NOMO-1 (cell line): ENCODE results near the gene RETREG1.

Experiments
- DNase-seq, 2 experiments: peaks; one replicate each; lab custom pipeline; 2025; ENCODE audit not compliant: unreplicated experiment in 2 of 2; lab: John Stamatoyannopoulos, UW

Gene RETREG1

DNA sequence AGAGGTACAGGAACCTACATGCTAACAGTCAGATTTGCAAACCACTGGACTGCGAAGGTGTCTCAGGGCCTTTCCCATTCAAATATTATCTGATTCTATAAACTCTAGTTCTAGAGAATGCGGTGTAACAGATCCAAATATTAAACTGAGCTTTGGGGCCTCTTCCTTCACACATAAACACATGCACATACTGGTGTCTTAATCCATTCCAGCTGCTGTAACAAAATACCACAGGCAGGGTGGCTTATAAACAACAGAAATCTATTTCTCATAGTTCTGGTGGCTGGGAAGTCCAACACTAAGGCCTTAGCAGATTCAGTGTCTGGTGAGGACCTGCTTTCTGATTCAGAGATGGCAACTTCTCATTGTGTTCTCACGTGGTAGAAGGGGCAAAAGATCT is 30.2 kb downstream of the RETREG1 start:
- no peak for DNase-seq

DNA sequence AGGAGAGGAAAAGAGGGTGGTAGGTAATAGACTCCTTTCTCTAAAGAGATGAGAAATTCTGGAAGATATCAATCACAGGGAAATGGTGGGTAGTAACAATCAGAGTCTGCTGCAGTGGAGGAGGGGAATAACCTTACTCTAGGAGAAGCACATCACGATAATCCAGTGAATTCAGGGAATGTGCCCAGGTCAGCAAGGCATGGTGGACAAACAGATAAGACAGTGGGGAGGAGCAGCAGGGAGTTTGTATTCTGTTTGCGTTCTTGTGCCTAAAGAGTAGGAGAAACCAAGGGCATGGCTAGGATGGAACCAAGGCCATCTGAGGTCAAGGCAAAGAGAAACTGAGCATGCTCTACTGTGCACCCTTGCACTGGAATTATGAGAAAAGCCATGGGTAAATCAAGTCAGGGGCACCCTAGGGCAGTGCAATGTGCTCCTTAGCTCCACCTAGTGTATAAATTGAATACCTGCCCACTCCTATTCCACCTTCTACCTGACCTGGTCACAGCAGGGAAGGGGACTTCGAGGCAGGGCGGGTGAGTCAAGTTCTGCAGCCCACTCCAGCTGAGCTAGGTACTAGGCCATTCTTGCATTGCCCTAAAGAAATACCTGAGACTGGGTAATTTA is 31.6 kb downstream of the RETREG1 start:
- DNase-seq, result no peak

DNA sequence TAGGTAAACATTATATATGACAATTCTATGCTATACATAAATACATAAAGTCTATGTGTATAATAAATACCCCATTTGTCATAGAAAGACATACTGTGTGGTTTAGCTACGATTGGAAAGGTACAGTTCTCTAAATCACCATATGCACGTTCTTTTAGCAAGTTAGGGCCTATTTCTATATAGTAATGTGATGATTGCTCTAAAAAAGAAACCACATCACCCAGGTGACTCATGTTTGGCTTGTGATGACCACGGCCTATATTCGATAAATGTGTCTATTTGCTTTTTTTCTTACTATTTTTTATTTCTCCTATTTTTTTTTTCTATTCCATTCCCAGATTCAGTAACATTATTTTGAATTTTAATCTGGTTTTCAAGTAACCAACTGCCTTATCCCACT is 34.7 kb downstream of the RETREG1 start:
- no peak for DNase-seq

DNA sequence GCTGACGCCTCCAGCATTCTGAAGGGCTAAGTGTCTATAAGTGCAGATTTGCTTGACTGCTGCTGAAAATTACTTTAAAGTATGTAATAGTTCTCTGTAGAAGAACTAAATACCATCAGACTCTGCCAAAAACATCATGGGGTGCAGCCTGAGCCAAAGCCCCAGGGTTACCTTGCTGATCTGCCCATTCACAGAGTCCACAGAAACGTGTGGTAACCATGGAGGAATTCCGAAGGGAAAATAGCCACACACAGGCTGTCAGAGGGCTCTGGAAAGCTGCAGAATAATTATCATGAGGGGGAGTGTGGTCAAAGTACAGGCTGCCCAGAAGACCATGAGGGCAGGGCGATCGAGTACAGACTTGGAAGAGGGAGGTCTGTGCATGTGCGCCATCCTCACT is 36.4 kb downstream of the RETREG1 start:
- no peak for DNase-seq

DNA sequence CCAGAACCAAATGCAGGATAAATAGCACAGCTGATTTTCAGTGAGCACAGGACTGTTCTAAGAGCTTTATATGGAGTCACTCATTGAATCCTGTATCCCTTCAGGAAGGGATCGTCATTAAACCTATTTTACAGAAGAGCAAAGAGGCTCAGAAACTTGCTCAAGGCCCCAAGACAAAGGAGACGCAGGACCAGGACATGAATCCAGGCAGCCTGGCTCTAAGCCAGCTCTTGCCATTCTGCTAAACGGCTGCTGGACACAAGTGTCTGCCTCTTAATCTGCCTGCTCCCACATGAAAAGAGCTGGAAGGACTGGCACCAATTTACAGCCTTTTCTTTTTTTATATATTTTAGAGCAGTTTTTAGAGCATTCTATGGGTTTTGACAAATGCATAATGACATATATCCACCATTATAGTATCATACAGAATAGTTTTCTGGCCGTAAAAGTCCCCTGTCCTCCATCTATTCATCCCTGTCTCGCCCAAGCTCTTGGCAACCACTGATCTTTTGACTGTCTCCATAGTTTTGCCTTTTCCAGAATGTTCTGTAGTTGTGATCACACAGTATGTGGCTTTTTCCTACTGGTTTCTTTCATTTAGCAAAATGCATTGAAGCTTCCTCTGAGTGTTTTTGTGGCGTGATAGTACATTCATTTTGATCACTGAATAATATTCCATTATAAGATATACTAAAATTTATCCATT is 37.5 kb downstream of the RETREG1 start:
- DNase-seq, result no peak

DNA sequence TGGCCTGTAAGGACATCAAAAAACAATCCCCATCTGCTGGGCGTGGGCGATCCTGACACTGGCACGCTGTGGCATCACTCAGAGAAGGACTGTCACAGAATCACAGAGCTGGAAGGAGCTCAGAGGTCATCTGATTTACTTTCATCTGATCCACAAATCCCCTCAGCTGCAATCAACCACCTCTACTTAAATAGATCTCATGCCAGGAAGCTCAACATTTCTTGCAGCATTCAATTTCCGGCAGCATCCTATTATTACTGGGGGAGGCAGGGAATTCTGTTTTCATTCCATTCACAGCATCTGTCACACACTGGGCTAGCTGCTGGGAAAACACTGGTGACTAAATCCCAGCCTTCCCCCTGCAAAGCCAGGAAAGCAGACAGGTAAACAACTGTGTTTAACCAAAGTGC is 38.3 kb downstream of the RETREG1 start:
- DNase-seq, result no peak

DNA sequence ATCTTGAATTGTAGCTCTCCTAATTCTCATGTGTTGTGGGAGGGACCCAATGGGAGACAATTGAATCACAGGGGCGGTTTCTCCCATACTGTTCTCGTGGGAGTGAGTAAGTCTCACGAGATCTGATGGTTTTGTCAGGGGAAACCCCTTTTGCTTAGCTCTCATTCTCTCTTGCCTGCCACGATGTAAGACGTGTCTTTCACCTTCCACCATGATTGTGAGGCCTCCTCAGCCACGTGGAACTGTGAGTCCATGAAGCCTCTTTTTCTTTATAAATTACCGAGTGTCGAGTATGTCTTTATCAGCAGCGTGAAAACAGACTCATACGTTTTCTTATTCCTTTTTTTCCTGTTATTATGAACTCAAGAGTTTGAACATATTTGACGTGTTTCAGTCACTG is 39.1 kb downstream of the RETREG1 start:
- no peak for DNase-seq

DNA sequence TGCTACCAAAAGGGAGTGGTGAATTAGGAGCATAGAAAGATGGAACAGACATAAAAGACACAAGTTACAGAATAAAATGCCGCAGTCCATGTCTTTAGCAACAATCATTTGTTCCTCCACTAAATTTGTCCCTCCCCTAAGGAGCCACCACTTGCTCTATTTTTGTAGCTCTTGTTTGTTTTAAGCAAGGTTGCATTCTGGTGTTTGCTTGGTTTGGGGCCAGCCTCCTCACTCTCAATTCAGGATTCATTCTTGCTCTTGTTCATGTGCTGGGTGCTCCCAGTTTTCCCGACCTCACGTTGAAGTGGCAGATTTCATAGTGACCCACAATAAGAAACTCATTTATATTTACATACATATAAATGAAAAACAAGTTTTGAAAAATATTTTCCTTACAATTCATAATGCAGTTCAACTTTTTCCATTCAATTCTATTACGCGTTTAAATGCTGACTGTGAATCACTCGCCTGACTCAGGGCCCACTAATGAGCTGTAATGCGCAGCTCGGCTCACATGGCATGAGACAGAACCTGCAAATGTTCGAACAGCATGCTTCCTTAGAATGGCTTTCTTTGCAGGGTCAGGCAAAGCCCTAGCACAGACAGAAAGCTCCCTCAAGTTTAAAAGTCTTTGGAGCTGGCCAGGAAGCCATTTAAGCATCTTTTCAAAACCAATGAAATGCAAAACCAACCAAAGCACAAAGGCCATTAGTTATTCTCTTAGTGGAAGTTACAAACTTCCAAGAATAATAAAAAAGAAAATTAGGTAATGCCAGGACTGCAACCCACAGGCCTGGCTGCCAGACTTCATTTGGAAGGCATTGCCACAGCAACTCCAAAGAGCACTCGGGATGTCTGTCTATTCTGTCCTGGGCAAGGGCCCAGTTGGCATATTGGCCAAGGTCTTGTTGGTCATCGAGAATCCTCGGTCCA is 41.7 kb downstream of the RETREG1 start:
- no peak for DNase-seq

DNA sequence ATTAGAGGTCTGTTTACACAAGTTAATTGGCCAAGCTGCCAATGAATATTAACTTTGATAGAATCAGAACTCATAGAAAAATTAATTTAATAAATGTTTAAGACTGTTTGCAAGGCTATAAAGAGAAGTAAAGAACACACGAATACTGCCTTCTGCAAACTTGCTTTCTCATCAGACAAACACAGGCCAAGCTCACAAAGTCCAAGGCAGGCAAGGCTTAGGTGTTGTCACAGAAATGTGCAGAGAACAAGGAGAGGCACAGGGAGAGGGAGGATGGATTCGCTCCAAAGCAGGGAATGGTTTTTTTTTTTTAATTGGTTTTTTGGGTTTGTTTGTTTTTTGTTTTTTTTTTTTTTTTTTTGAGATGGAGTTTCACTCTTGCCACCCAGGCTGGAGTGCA is 43.4 kb downstream of the RETREG1 start:
- DNase-seq, result no peak

DNA sequence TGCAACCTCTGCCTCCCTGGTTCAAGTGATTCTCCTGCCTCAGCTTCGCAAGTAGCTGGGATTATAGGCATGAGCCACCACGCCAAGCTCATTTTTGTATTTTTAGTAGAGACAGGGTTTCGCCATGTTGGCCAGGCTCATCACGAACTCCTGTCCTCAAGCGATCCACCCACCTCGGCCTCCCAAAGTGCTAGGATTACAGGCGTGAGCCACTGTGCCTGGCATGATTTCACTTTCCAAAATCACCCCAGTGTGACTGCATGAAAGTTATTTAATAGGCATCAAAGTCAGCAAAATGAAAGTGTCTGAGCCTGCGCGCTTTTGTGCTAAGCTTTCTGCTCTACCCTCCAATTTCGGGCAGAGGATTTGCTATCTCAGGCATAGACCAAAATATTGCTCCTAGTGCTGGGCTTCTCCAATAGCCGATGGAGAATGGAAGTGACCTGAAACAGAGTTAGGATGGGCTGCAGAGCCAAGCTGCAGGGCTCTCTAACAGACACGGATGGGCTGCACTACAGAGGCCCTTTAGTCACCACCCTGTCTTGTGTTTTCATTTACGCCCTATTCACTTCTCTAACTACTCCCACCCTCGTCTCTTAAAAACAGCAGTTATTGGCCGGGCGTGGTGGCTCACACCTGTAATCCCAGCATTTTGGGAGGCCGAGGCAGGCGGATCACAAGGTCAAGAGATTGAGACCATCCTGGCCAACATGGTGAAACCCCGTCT is 44.3 kb downstream of the RETREG1 start:
- no peak for DNase-seq

DNA sequence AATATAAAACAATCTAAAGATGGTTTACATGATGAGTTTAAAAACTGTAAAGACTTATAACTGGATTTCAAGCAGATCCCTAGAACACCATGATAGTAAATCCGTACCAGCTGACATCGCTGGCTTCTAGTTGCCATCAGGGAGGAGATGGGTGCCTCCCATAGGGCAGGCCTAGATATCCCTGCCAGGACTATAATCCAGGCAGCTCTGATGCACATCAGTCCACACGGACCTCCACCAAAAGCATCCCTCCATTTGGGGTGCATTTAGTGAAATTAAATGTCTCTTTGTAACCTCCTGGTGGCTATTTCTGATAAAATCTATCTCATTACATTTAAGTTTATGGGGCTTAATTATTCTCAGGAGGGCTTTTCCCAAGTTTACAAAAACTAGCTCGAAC is 45.8 kb downstream of the RETREG1 start:
- no peak for DNase-seq

DNA sequence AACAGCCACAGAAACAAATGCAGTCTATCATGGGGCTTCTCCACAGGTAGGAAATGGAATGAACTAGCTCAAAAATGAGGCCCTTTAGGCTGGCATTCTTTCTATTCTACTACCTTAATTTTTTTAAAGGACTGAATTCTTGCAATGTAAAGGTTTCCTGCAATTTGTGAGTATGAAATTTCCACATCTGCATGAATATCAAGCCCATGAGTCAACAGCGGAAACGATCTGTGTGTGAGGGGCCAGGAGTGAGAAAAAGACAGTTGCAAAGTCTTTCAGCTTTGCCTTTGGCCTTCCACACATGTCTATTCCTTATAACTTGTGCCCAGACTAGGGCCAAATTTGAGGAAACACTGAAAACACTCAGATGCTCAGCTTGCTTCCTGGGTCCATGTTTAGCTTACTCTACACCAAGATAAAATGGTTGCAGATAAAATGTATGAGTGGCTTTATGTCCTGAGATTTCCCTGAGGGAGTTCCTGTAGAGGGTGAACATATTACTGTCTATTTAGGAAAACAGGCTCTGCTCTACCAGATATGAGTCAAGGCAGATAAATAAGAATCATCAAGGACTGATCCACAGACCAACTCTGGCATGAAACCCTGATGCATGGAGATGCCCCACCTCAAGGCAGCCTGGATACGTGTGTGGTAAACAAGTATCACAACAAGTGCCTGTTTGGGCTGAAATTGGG is 46.5 kb downstream of the RETREG1 start:
- DNase-seq, result no peak

DNA sequence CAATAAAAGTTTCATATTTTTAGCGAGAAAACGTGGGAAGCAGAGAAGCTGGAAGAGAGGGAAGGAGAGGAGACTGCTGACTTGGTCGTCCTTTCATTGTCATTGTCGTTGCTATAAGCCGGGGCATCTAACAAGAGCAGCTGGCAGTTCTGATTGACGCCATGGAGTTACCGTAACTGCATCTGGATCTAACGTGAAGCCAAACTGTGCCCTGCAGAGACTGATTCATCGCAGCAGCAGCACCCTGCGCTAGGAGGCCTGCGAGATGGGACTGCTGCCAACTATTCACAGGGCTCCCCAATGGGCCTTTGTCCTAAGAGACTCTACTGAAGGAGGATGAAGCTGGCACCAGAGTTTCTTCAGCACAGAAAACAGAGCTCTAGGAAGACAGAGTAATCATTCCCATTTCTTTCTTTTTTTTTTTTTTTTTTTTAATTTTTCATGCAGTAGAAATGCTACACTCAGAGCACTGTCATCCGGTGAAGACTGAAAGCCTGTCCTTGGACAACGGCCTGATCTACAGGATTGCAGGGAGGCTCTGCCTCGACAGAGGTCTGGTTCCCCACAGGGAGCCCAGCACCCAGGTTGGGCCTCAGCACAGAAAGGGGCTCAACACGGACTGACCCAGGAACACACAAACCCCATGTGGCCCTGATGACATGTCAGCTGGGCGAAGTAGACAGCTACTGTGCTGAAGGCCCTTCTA is 47.8 kb downstream of the RETREG1 start:
- no peak for DNase-seq

DNA sequence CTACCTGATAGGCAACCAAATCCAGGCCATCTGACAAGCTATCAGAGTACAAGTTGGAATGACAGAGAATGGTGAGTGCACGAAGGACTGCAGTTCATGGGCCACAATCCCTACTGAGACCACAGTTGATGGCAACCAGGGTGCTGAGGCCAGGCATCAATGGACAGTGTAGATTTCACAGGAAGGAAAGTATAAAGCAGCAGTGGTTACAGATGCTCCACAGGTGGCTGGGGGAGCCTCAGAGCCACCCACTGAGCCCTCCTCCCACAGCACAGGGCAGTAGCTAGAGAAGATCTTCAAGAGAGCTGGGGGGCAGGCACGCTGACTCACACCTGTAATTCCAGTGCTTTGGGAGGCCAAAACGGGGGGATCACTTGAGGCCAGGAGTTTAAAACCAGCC is 49.4 kb downstream of the RETREG1 start:
- DNase-seq, result no peak

DNA sequence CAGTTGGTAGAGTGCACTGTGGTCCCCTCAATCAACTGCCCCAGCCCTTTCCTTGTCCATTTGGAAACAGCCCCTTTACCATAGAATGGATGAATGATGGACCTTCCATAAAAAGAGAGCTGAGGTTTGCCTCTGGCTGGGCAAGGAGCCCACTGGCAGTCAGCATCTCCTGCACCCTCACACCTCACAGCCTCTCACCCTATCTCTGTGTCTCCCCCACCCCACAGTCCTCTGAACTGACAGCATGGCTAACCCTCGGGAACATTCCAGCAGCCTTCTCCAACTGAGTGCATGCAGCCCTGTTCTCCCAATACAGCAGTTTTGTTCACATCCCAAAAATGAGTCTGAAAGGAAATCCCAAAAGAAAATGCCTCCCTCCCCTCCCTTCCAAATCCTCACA is 51.7 kb downstream of the RETREG1 start:
- DNase-seq, result no peak

DNA sequence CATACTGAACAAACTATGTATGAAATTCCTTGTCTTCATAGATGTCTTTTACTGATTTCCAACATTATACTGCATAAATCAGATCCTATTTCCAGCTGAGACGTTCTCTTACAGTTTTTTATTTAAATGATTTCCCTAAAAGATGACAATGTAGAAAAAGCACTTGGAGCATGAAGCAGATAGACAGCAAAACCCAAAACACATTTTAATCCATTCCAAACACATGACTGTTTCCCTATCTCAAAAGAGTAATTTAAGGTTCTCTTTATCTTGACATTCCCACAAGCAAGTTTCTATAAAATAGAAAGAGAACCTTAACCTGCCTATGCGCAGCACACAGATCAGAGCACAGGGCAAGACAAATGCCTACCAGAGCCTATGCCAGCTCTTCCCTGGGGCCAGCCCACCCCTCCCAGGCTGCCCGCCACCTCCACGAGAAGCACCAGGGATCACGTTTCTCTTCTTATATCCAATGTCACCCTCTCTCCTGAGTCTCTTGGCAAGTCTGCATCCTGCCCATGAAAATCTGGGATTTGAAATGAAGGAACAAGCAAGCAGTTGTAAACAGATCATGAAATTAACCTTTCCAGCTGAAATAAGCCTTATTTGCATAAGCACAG is 52.4 kb downstream of the RETREG1 start:
- DNase-seq, result no peak

DNA sequence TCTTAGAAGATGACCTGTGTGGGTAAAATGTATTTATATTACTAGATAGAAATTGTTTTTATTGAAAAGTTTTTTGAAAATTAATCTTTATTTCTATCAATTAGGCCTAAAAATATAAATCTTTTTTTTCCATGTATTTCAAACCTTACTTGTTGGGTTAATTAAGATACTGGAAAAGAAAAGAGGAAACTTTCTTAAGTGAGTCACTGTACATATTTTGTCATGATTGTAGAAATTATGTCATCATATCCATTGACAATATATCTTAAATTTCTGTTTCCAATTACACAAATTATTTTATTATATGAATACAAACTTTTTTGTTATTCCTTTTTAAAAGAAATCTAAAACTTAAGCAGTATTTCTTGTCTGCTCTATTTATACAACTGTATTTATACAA is 53.1 kb downstream of the RETREG1 start:
- no peak for DNase-seq

DNA sequence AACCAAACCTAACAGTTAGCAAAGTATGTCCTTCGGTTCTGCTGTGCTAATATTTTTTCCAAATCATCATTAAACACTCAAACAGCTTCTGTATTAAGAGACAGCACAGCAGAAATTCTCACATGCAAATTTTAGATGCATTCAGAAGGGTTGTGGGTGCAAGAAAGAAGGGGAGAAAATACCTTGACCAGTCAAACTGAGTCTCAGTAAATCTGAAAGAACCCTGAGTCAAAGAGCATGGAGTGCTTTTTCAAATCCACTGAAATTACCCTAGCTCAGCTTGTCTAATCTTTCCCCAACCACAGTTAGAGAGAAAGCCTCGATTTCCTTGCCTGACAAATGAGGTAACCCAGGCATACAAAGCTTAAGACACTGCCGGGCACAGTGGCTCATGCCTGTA is 55.1 kb downstream of the RETREG1 start:
- no peak for DNase-seq

DNA sequence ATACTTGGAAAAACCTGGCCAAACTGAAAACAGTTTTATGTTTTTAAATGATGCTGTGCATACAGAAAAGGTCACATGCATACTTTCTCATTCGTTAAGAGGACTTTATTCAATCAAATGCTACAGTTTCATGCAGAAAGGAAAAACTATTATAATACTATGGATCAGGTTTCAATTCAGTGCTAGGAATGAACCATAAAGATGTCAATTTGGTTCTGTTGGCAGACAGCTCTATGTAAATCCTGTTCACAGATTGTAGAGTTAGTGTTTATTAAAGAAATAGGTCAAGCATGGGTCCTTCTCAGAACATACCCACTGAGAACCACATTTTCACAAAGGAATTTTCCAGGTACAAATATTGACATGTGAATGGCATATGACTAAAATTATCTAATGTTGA is 57.1 kb downstream of the RETREG1 start:
- DNase-seq, result no peak
